Cardiac fibroblast (primary cell): ENCODE data around the gene P2RX6.

Experiments used
- DNase-seq, 2 donors: peaks; one replicate each; pipeline versions ENCODE4 v3.0.0 to v3.0.0-alpha.2; 2010; ENCODE audit warnings: low read depth in 2 of 2
- H3K4me3 ChIP-seq, 2 donors: replicated peaks in 1 of 2; 1 replicate in 1 of 2; 2 replicates in 1 of 2; pipeline ENCODE4 v1.5.1; 2011; ENCODE audit warnings: low read depth in 2 of 2, low read length in 2 of 2, mild to moderate bottlenecking in 2 of 2, moderate library complexity in 1 of 2
- TF ChIP-seq, protein P1 (sequence below): IDR thresholded peaks from one replicate; pipeline ENCODE4 v1.5.1; 2011; ENCODE audit warnings: low read depth, mild to moderate bottlenecking, low read length, inconsistent platforms

Gene P2RX6

DNA sequence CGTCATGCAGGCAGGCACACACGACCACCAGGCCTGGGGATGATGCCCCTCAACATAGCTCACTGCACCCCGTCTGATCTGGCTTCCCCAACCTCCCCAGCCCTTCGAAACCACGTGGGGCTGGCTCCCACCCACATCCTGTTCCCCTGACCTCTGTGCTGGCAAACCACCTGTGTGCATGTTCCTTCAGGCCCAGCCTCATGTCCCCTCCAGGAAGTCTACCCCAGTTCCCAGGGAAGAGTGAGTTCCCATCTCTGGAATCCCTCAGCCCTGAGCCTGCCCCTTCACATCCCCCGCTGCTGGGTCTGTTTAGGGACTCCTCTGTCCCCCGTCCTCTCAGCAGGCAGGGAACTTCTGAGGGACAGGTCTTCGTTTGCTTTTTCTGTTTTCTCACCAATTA lies 10.3 kb downstream of the P2RX6 start:
- TF ChIP-seq, protein P1, sequence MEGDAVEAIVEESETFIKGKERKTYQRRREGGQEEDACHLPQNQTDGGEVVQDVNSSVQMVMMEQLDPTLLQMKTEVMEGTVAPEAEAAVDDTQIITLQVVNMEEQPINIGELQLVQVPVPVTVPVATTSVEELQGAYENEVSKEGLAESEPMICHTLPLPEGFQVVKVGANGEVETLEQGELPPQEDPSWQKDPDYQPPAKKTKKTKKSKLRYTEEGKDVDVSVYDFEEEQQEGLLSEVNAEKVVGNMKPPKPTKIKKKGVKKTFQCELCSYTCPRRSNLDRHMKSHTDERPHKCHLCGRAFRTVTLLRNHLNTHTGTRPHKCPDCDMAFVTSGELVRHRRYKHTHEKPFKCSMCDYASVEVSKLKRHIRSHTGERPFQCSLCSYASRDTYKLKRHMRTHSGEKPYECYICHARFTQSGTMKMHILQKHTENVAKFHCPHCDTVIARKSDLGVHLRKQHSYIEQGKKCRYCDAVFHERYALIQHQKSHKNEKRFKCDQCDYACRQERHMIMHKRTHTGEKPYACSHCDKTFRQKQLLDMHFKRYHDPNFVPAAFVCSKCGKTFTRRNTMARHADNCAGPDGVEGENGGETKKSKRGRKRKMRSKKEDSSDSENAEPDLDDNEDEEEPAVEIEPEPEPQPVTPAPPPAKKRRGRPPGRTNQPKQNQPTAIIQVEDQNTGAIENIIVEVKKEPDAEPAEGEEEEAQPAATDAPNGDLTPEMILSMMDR: no peak
- H3K4me3 ChIP-seq: no peak overlapping the region
- no peak for DNase-seq

DNA sequence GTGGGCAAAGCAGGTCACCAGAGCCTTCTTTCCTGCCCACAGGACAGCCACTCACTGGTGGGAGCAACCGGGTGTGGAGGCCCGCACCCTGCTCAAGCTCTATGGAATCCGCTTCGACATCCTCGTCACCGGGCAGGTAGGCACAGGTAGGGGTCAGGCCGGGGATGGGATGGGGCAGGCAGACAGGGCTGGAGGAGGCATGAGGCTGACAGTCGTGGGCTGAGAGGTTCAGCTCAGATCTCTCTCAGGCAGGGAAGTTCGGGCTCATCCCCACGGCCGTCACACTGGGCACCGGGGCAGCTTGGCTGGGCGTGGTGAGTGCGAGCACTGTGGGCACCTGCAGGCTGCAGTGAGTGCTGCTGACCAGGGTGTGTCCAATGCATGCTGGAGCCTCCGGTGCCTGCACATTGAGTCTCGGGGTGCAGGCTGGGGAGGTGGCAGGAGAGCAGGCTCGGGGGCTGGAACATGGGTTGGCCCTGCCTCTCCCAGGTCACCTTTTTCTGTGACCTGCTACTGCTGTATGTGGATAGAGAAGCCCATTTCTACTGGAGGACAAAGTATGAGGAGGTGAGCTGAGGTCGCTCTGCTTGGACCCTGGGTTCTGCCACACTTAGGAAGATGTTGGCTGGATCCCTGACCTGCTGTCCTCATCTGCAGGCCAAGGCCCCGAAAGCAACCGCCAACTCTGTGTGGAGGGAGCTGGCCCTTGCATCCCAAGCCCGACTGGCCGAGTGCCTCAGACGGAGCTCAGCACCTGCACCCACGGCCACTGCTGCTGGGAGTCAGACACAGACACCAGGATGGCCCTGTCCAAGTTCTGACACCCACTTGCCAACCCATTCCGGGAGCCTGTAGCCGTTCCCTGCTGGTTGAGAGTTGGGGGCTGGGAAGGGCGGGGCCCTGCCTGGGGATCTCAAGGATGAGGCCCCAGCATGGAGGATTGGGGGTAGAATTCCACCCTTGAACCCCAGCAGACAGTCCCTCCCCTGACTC lies 11.1 kb downstream of the P2RX6 start:
- TF ChIP-seq, protein P1: no peak
- DNase-seq: no peak
- H3K4me3 ChIP-seq: no peak overlapping the region

DNA sequence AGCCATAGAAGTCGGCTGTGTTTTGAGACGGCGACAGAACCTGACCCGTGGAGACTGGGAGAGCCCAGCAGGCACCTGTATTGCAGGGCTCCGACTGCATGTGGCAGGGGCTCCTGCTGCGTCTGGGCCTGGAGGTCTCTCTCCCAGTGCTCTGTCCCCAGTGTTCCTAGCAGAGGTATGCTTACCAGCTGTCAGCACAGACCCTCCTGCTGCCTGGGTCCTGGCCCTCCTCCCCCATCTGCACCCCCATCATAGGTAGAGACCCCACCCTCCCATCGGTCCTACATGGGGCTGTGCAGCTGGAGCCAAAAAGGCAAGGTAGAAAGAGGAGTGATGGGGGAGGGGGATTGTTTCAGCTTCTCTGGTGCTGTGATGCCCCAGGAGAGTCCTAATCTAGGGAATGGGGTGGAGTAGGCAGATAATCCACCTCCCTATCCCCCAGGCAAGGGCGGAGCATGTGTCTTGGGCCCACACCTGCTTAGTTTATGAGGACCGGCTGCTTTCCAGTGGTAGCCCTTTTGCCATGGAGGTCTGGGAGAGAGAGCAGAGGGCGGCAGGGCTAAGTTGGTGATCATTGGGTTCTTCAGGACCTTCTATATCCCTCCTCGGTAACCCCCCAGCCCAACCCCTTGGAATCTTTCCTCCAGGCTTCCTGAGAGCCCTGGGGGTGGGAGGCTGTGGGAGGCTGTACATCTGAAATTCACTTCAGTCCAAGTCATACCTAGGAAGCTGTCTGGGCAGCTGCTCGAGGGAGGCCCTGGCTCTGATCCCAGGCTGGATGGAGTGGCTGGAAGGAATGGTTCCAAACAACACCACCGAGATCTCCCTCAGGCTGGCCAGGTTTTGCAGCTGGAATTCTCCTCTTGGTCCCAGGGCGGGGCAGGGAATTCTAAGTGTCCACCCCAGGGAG lies 12.1 kb downstream of the P2RX6 start:
- TF ChIP-seq, protein P1: no peak
- H3K4me3 ChIP-seq: no peak overlapping the region
- DNase-seq: peak; percentile 29 to 79

DNA sequence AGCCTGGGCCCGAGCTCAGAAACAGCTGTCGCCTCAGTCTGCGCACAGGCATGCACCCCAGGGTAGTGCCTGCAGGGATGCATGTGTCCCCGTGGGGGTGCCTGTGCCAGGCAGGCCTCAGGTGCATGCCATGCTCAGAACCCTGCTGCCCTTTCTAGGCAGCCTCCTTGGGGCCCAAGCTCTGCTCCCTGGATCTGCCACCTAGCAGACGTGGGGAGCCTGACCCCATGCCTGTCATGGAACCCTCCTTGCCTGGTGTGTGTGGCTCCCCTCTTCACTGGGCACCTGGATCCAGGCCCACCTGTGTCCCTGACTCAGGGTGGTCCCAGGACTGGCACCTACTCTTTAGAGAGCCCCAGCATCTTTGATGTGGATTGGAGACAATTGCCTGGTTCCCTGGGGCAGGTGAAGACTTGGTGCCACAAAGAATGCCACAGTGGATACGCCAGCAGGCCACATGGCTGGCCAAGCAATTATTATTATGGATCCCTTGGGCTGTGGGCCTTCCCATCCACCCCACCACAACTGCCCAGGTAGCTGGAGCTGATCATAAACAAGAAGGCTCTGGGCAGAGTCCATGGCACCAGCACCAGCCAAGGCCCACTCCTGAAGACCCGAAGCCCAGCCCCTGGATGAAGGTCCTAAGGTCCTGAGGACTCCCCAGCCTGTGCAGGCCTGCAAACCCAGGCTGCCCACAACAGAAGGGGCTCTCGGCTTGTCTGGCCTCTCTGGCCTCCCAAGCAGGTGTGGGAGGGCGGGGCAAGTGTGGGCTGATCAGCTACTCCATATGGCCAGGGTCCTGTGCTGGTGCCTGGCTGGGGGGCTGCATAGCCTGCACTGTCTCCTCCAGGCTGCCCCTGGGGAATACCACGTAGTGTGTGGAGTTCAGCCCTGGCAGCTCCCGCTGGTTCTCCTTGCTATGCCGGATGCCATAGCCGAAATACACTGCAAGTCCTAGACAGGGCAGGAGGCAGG lies 13.6 kb downstream of the P2RX6 start:
- TF ChIP-seq, protein P1: no peak
- no peak overlapping the region for H3K4me3 ChIP-seq
- DNase-seq: no peak

DNA sequence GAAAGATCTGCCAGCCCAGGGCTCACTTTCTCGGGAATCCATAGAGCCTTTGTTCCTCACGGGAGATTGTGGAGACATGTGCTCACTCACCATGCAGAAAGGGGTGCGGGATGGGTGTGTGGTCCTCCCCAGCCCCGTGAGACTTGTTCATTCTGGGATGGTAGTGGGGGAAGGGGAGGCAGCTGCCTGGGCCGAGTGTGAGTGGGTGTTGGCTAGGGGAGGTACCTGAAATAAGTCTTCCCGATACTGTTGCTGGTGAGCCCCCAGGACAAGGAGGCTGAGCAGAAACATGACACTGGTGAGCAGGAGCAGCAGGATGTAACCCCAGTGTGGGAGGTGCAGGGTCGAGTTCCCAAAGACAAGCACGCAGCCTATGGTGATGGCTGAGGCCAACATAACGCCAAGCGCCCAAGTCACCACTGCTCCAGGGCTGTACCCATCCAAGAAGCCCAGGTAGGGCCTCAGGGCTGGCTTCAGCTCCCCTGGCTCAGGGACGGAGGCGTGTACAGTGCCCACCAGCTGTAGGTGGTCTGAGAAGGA lies 14.6 kb downstream of the P2RX6 start:
- no peak overlapping the region for H3K4me3 ChIP-seq
- TF ChIP-seq, protein P1: no peak
- DNase-seq: no peak
